ENCODE measurements around the gene CFAP68.

GRCh38 chr11:111860257-111860656 lies 19.1 kb upstream of the CFAP68 start:
- TF ChIP-seq CTCF (conservative IDR thresholded peaks at IDR 0.05; ENCODE audit: low read depth, low read length): no peak
- TF ChIP-seq EZH2phosphoT487 (IDR thresholded peaks at IDR 0.05; ENCODE audit: borderline replicate concordance, low read length): no peak
- TF ChIP-seq EZH2 (IDR thresholded peaks at IDR 0.05; ENCODE audit: low read length, unreplicated experiment): no peak

Data from PC-3 (cell line).